Panc1 (cell line): Measurements from ENCODE around the gene LRRC1.

Experiments
- POLR2AphosphoS5 ChIP-seq: IDR thresholded peaks from 2 replicates; pipeline ENCODE4 v1.6.1; 2012; ENCODE audit warnings: mild to moderate bottlenecking, low read depth, low read length, moderate library complexity
- SIN3A ChIP-seq: IDR thresholded peaks from 2 replicates; pipeline ENCODE4 v1.6.1; 2012; ENCODE audit warnings: low read depth, mild to moderate bottlenecking, low read length, moderate library complexity, borderline replicate concordance; ENCODE audit not compliant: insufficient read depth
- TCF7L2 ChIP-seq: IDR thresholded peaks from 2 replicates; pipeline ENCODE4 v1.6.1; 2011; ENCODE audit warnings: mild to moderate bottlenecking, low read depth, low read length, inconsistent platforms
- TF ChIP-seq, protein P1 (sequence below): fragments of 450-650 bp; IDR thresholded peaks from 2 replicates; pipeline ENCODE4 v1.5.1; 2017; ENCODE audit warnings: mild to moderate bottlenecking
- TF ChIP-seq, protein P2 (sequence below), 2 experiments: IDR thresholded peaks; 2 replicates each; pipeline ENCODE4 v1.6.1; 2011 to 2012; ENCODE audit warnings: low read depth in 2 of 2, control low read depth in 1 of 2, low read length in 1 of 2, mild to moderate bottlenecking in 1 of 2, moderate library complexity in 1 of 2; ENCODE audit not compliant: insufficient read depth in 1 of 2

DNA sequence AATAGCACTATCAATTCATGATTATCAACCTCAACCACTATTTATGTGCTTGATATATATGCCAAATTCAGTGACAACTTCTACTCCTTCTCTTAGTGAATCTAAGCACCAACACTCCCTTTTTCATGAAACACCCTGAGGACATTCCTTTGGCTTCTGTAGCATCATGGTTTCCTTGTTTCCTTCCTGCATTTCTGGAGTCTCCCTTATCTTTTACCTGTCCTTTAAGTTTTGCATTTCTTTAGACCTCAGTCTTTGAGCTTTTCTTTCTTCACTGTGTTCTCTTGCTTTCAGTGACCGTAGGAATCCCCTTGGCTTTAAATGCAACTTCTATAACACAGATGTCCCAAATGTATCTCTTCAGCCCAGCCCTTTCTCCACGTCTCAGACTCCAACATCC, 172.6 kb downstream of the LRRC1 start:
- TF ChIP-seq, protein P1, sequence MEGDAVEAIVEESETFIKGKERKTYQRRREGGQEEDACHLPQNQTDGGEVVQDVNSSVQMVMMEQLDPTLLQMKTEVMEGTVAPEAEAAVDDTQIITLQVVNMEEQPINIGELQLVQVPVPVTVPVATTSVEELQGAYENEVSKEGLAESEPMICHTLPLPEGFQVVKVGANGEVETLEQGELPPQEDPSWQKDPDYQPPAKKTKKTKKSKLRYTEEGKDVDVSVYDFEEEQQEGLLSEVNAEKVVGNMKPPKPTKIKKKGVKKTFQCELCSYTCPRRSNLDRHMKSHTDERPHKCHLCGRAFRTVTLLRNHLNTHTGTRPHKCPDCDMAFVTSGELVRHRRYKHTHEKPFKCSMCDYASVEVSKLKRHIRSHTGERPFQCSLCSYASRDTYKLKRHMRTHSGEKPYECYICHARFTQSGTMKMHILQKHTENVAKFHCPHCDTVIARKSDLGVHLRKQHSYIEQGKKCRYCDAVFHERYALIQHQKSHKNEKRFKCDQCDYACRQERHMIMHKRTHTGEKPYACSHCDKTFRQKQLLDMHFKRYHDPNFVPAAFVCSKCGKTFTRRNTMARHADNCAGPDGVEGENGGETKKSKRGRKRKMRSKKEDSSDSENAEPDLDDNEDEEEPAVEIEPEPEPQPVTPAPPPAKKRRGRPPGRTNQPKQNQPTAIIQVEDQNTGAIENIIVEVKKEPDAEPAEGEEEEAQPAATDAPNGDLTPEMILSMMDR = no peak
- no peak for TF ChIP-seq POLR2AphosphoS5
- TF ChIP-seq, protein P2, sequence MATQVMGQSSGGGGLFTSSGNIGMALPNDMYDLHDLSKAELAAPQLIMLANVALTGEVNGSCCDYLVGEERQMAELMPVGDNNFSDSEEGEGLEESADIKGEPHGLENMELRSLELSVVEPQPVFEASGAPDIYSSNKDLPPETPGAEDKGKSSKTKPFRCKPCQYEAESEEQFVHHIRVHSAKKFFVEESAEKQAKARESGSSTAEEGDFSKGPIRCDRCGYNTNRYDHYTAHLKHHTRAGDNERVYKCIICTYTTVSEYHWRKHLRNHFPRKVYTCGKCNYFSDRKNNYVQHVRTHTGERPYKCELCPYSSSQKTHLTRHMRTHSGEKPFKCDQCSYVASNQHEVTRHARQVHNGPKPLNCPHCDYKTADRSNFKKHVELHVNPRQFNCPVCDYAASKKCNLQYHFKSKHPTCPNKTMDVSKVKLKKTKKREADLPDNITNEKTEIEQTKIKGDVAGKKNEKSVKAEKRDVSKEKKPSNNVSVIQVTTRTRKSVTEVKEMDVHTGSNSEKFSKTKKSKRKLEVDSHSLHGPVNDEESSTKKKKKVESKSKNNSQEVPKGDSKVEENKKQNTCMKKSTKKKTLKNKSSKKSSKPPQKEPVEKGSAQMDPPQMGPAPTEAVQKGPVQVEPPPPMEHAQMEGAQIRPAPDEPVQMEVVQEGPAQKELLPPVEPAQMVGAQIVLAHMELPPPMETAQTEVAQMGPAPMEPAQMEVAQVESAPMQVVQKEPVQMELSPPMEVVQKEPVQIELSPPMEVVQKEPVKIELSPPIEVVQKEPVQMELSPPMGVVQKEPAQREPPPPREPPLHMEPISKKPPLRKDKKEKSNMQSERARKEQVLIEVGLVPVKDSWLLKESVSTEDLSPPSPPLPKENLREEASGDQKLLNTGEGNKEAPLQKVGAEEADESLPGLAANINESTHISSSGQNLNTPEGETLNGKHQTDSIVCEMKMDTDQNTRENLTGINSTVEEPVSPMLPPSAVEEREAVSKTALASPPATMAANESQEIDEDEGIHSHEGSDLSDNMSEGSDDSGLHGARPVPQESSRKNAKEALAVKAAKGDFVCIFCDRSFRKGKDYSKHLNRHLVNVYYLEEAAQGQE (IDR thresholded peaks at IDR 0.05; ENCODE audit: insufficient read depth in 1 of 2, low read depth in 2 of 2, low read length in 1 of 2) = no peak
- TF ChIP-seq SIN3A = no peak
- TF ChIP-seq TCF7L2 = no peak
